Measurements from ENCODE around the gene ANKRD16.

The ANKRD16 gene

GRCh38 chr10:5814110-5815107 is 75.3 kb downstream of the ANKRD16 start:
- DNase-seq (ENCODE audit: low read depth, low spot score): no peak
- peak overlapping the region; percentile 83 for H3K27ac ChIP-seq

GRCh38 chr10:5813341-5814109 is 76.2 kb downstream of the ANKRD16 start, which contains the start of gene GDI2:
Gene GDI2, minus strand, starts transcription at chr10:5813434. Its CDS starts 176 bp downstream, at chr10:5813258.
- H3K27ac ChIP-seq: peak within 1 kb of the TSS; percentile 83
- peak; percentile 76 for DNase-seq (ENCODE audit: low read depth, low spot score)

- DNase-seq (ENCODE audit: low read depth, low spot score): no peak
- H3K27ac ChIP-seq: peak overlapping the region; percentile 83
Measured at GRCh38 chr10:5813091-5813340, 76.7 kb downstream of the ANKRD16 start.

- H3K27ac ChIP-seq: peak overlapping the region; percentile 83
- DNase-seq (ENCODE audit: low read depth, low spot score): no peak
Measured at GRCh38 chr10:5812283-5813090, 77.2 kb downstream of the ANKRD16 start.
